ENCODE measurements around the gene TASOR2.
A peak's percentile ranks its signal among the peaks of the same experiment; 100 is the strongest.

Gene TASOR2

DNA sequence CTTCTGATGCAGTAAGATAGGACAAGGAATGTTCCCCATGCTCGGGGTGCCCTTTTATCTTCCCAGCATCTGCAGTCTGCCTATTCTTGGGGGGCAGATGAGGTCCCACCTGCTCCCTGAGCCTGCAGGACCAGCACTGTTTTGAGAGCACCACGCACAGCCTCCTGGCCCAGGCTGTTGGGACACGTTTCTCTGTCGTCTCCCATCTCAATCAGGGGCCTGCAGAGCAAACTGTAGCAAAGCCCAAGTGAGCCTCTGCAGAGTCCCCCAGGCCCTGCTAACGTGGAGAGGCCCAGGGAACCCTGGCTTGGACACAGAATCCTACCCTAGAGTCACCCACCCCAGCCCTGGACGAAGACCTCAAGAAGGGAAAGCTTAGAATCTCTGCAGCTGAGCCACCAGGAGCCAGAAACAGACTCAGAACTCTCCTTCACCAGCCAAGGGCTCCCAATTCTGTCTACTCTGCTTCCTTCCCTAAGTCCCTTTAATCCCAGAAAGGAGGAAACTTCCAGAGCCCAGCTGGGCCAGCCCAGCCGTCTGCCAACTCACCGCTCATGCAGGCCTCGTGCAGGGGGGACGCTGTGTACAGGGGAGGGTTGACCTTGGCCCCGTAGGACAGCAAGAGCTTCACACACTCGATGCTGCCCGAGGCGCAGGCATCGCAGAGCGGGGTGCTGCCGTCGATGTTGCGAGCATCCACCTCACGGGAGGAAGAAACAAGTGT lies 33.8 kb upstream of the TASOR2 start:
- Mint-ChIP-seq H3K27me3 (ENCODE audit: low read depth) (no peaks in the 10 kb centered on the region), H3K9me3 (no peaks in the 10 kb centered on the region), H3K27ac (no peak overlapping the region), H3K4me1 (ENCODE audit: low read depth) (peaks cover 9% of the 10 kb centered on the region), H3K4me3 (no peak overlapping the region), H3K36me3 (ENCODE audit: low read depth) (peaks cover 1% of the 10 kb centered on the region)

GRCh38 chr10:5651388-5651764 lies 33.3 kb upstream of the TASOR2 start:
- Mint-ChIP-seq H3K4me1 (ENCODE audit: low read depth) (peaks cover 9% of the 10 kb centered on the region), H3K27ac (no peak overlapping the region), H3K9me3 (no peaks in the 10 kb centered on the region), H3K4me3 (no peak overlapping the region), H3K27me3 (ENCODE audit: low read depth) (no peaks in the 10 kb centered on the region), H3K36me3 (ENCODE audit: low read depth) (peaks cover 1% of the 10 kb centered on the region)

DNA sequence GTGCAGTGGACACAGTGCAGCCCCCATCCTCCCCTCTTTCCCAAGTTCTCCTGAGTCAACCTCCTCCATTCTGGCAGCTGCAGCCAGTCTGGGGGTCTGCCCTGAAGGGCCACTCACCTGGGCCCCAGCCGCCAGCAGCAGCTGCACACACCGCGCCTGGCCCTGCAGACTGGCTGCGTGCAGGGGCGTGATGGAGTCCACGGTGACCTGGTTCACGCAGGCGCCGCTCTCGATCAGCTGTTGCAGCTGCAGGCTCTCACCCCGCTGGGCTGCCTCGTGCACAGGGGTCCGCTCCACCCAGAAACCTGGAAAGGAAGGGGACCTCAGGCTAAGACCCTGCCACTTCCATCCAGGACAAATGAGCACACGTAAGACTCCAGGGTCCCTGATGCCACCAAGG lies 31.9 kb upstream of the TASOR2 start:
- Mint-ChIP-seq H3K36me3 (ENCODE audit: low read depth) (peaks cover under 1% of the 10 kb centered on the region), H3K27me3 (ENCODE audit: low read depth) (no peaks in the 10 kb centered on the region), H3K4me3 (no peak overlapping the region), H3K9me3 (no peaks in the 10 kb centered on the region), H3K27ac (no peak overlapping the region), H3K4me1 (ENCODE audit: low read depth) (peaks cover 17% of the 10 kb centered on the region)

DNA sequence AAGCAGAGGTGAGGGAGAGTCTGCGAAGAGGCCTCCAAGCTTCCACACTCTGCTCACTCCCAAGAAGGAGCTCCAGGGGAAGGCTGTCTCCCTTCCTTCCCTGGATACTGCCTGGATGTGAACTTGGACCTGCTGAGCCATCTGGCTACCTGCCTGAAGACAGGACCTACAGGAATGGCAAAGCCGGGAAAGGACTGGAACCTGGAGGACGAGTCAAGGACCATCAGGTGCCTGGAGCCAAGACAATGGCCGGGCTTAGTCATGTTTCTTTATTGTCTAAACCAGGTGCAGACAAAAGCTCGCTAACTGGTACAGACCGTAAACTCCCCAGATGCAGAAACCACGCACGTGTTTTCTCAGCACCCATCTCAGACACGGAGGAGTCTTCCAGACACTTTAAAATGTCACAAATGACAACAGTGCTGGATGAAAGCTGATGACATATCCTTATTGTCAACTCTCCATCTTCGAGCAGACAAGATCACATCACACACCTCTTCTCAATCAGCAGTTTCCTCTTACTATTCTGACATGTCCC lies 30.4 kb upstream of the TASOR2 start:
- Mint-ChIP-seq H3K4me3 (no peak overlapping the region), H3K4me1 (ENCODE audit: low read depth) (peaks cover 18% of the 10 kb centered on the region), H3K27ac (no peak overlapping the region), H3K27me3 (ENCODE audit: low read depth) (no peaks in the 10 kb centered on the region), H3K36me3 (ENCODE audit: low read depth) (no peaks in the 10 kb centered on the region), H3K9me3 (no peaks in the 10 kb centered on the region)

- H3K27ac Mint-ChIP-seq = no peak overlapping the region
- no peaks in the 10 kb centered on the region for H3K36me3 Mint-ChIP-seq (ENCODE audit: low read depth)
- no peak overlapping the region for H3K4me3 Mint-ChIP-seq
- peaks cover 26% of the 10 kb centered on the region for H3K4me1 Mint-ChIP-seq (ENCODE audit: low read depth)
- H3K9me3 Mint-ChIP-seq = no peaks in the 10 kb centered on the region
- no peaks in the 10 kb centered on the region for H3K27me3 Mint-ChIP-seq (ENCODE audit: low read depth)
These were observed 29.5 kb upstream of the TASOR2 start for GRCh38 chr10:5655121-5655520.

- Mint-ChIP-seq H3K36me3 (ENCODE audit: low read depth) (no peaks in the 10 kb centered on the region), H3K4me1 (ENCODE audit: low read depth) (peaks cover 27% of the 10 kb centered on the region), H3K4me3 (no peak overlapping the region), H3K9me3 (no peaks in the 10 kb centered on the region), H3K27ac (no peak overlapping the region), H3K27me3 (ENCODE audit: low read depth) (no peaks in the 10 kb centered on the region)
These were observed 27.7 kb upstream of the TASOR2 start for GRCh38 chr10:5656737-5657579.

DNA sequence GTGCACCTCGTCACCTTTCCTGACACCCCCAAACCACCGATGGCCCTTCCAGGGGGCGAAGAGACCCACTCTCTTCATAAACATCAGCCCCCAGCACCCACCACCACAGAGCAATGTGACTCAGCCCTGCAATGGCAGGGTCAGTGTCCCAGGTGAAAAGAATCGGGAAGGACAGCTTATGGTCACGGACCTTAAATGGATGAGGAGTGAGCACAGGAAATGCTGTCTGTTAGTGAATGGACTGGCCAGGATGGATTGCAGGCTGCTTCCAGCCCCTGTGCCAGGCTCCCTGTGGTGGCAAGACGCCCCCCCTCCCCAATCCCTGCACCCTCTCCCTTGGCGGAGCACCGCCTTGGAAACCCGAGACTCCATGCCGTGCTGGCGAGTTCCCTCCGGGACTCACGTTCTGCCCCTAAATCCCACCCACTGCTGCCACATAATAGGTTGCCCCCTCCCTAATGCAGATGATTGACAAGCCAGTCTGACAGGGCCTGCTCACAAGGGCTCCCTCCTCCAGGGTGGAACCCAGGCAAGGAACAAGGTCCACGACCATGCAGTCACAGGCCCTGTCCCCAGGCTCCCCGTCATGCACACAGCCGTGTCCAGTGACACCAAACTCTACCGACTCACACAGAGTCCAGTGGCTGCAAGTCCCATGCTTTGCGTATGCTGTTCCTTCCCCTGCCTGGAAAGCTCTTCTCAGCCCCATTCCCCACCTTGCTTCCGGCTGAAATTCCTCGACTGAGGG lies 25.6 kb upstream of the TASOR2 start:
- no peak overlapping the region for H3K27ac Mint-ChIP-seq
- no peaks in the 10 kb centered on the region for H3K27me3 Mint-ChIP-seq (ENCODE audit: low read depth)
- no peaks in the 10 kb centered on the region for H3K9me3 Mint-ChIP-seq
- peaks cover 27% of the 10 kb centered on the region for H3K4me1 Mint-ChIP-seq (ENCODE audit: low read depth)
- no peak overlapping the region for H3K4me3 Mint-ChIP-seq
- no peaks in the 10 kb centered on the region for H3K36me3 Mint-ChIP-seq (ENCODE audit: low read depth)

- Mint-ChIP-seq H3K27ac (no peak overlapping the region), H3K4me1 (ENCODE audit: low read depth) (peaks cover 24% of the 10 kb centered on the region), H3K36me3 (ENCODE audit: low read depth) (no peaks in the 10 kb centered on the region), H3K9me3 (no peaks in the 10 kb centered on the region), H3K27me3 (ENCODE audit: low read depth) (no peaks in the 10 kb centered on the region), H3K4me3 (no peak overlapping the region)
These were observed 24.7 kb upstream of the TASOR2 start for GRCh38 chr10:5659702-5660528.

DNA sequence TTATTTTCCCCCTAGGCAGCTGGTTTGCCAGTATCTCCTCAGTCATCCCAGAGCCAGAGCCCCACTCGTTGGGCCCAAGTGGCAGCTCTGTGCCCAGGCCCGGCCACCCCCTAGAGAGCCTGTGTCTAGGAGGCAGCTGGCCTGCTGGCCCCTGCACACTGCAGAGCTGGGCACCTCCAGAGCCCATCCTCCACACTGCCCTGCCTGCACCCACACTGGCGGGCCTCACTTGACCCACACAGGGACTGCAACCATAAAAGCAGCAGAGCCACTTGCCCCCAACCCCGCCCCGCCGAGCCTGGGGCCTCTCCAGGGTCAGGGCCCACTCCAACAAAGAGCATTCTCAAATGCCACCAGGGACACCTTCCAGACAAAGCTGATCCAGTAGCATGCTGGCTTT lies 23.6 kb upstream of the TASOR2 start:
- Mint-ChIP-seq H3K4me1 (ENCODE audit: low read depth) (peaks cover 22% of the 10 kb centered on the region), H3K4me3 (no peak overlapping the region), H3K27me3 (ENCODE audit: low read depth) (peaks cover 5% of the 10 kb centered on the region), H3K27ac (no peak overlapping the region), H3K36me3 (ENCODE audit: low read depth) (no peaks in the 10 kb centered on the region), H3K9me3 (no peaks in the 10 kb centered on the region)

GRCh38 chr10:5662708-5663579 lies 21.7 kb upstream of the TASOR2 start:
- H3K4me1 Mint-ChIP-seq (ENCODE audit: low read depth) = peaks cover 24% of the 10 kb centered on the region
- H3K27me3 Mint-ChIP-seq (ENCODE audit: low read depth) = peaks cover 12% of the 10 kb centered on the region
- H3K9me3 Mint-ChIP-seq = no peaks in the 10 kb centered on the region
- no peak overlapping the region for H3K27ac Mint-ChIP-seq
- H3K36me3 Mint-ChIP-seq (ENCODE audit: low read depth) = peaks cover 3% of the 10 kb centered on the region
- no peak overlapping the region for H3K4me3 Mint-ChIP-seq

DNA sequence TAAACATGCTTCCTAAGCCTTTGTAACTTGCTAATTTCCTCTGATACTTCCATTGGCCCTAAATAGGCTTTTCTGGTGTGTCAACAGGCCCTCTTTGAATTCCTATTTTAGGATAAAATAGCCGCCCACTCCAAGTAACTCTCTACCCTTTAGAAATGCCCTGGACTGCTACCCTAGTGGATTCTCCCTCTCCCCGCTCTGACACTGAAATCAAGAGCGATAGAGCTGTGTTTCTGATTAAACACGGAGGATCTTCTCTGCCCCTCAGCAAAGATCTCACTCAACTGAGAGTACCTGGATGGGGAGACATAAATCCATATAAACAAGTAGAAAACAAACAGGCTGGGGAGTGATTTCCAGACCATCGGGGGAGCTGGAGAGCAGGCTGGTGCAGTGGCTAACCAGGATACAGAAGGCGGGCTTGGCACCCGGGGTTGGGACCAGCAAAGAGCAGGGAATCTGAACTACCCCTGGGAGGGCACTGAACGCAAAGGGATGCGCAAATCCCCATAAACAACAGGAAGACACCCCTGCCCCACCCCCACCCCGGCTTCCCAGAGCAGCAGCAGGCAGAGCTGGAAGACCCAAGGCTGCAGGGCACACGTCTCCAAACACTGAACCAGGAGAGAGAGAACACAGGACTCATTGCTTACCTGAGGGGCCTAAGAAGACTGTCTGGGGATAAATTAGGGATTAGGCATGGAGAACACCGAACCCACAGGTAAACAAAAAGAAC lies 20.8 kb upstream of the TASOR2 start:
- Mint-ChIP-seq H3K4me1 (ENCODE audit: low read depth) (peaks cover 24% of the 10 kb centered on the region), H3K27ac (no peak overlapping the region), H3K4me3 (peak overlapping the region; percentile 12), H3K9me3 (no peaks in the 10 kb centered on the region), H3K36me3 (ENCODE audit: low read depth) (peaks cover 3% of the 10 kb centered on the region), H3K27me3 (ENCODE audit: low read depth) (peaks cover 14% of the 10 kb centered on the region)

DNA sequence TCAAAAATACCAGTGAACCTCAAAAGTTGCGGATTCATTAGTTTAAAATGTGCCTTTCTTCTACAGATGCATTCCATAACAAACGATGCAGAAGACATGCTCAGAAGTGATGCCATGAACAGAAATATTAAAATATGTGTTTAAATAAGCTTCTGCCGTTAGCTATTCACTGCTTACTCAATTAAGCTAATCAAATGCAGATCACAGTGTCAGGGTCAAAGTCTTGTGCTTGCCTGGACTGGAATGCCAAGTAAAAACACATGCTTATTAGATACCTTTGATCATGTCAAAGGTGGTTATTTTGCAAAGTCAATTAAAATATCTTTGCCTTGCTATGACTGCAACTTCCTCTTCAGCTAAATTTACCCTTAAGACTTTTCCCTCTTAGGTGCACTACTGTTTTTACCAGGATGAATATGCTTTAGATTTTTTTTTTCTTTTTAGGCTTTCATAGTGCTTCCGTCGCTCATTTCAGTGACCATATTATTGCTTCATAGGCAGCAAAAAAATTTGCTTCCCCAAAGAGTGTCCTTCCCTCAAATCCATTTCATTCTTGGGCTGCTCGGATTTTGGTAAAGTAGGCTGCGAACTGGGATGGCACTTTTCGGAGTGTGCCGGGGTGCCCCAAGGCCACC lies 19.1 kb upstream of the TASOR2 start:
- H3K27me3 Mint-ChIP-seq (ENCODE audit: low read depth) = peaks cover 14% of the 10 kb centered on the region
- peaks cover 14% of the 10 kb centered on the region for H3K4me1 Mint-ChIP-seq (ENCODE audit: low read depth)
- H3K9me3 Mint-ChIP-seq = no peaks in the 10 kb centered on the region
- peaks cover 3% of the 10 kb centered on the region for H3K36me3 Mint-ChIP-seq (ENCODE audit: low read depth)
- peak overlapping the region; percentile 71 for H3K4me3 Mint-ChIP-seq
- H3K27ac Mint-ChIP-seq = no peak overlapping the region

Data from T-helper 1 cell treated with Interleukin-12 subunit alpha and Interleukin-12 subunit beta and Interleukin-4 antibody, amounts not matched to agents 30 μg/mL and 1 μg/mL, for 36 hours (primary cell).